OCI-LY3 (cell line): ENCODE results near the gene KRTAP17-1.
A peak's percentile ranks its signal among the peaks of the same experiment; 100 is the strongest.

Source experiments
- H2AFZ ChIP-seq: fragments of 200-600, 300-600 bp; shearing (Covaris generic); 2 replicates; pipeline ENCODE4 v1.6.0; 2014; ENCODE audit warnings: antibody characterized with exemption, low read depth, low read length
- H3K27ac ChIP-seq: fragments of 200-600, 300-600 bp; sonication (generic); 2 replicates; pipeline ENCODE4 v1.5.1; 2014; ENCODE audit warnings: mild to moderate bottlenecking, low read length, moderate library complexity, mixed read lengths
- H3K27me3 ChIP-seq: fragments of 200-600, 300-600 bp; sonication (generic); 2 replicates; pipeline ENCODE4 v1.6.1; 2014; ENCODE audit warnings: low read depth, low read length, mixed read lengths
- H3K36me3 ChIP-seq: fragments of 200-600, 300-600 bp; sonication (generic); replicated peaks from 2 replicates; pipeline ENCODE3; 2014; ENCODE audit warnings: low read depth, low read length, mixed read lengths
- H3K4me1 ChIP-seq: fragments of 300-600, 200-600 bp; sonication (generic); 2 replicates; pipeline ENCODE4 v1.6.1; 2014; ENCODE audit warnings: low read length, mixed read lengths
- H3K4me2 ChIP-seq: fragments of 200-600, 300-600 bp; sonication (generic); 2 replicates; pipeline ENCODE4 v1.6.1; 2014; ENCODE audit warnings: low read length, mixed read lengths
- H3K4me3 ChIP-seq: fragments of 300-600, 200-600 bp; sonication (generic); 2 replicates; pipeline ENCODE4 v1.5.1; 2014; ENCODE audit warnings: antibody characterized with exemption, mild to moderate bottlenecking, low read length, moderate library complexity
- H3K79me2 ChIP-seq: fragments of 300-600, 200-600 bp; shearing (Covaris generic); 2 replicates; pipeline ENCODE4 v1.6.1; 2014; ENCODE audit warnings: mild to moderate bottlenecking, low read length, mixed read lengths
- H3K9ac ChIP-seq: fragments of 300-600, 200-600 bp; shearing (Covaris generic); 2 replicates; pipeline ENCODE4 v1.6.0; 2014; ENCODE audit warnings: mild to moderate bottlenecking, low read length, moderate library complexity
- H3K9me3 ChIP-seq: fragments of 200-600, 300-600 bp; shearing (Covaris generic); 2 replicates; pipeline ENCODE4 v1.6.1; 2014; ENCODE audit warnings: low read length, mixed read lengths; ENCODE audit not compliant: insufficient read depth
- H4K20me1 ChIP-seq: fragments of 200-600, 300-600 bp; sonication (generic); 2 replicates; pipeline ENCODE4 v1.6.1; 2016; ENCODE audit warnings: low read length, mixed read lengths; ENCODE audit not compliant: insufficient read depth
- CTCF ChIP-seq: fragments of 200-600, 300-600 bp; sonication (generic); IDR thresholded peaks from 2 replicates; pipeline ENCODE4 v1.5.1; 2014; ENCODE audit warnings: antibody characterized with exemption, low read length, low read depth
- EZH2phosphoT487 ChIP-seq: fragments of 200-600 bp; shearing (Covaris generic); IDR thresholded peaks from 2 replicates; pipeline ENCODE4 v1.6.1; 2018; ENCODE audit warnings: antibody characterized with exemption, mixed run types, low read depth

The KRTAP17-1 gene

GRCh38 chr17:41345992-41346391 is 30.5 kb upstream of the KRTAP17-1 start:
- Histone ChIP-seq H3K4me3 (no peak overlapping the region), H3K9me3 (peaks cover 4% of the 10 kb centered on the region), H3K4me2 (no peak overlapping the region), H3K4me1 (peaks cover 3% of the 10 kb centered on the region), H3K79me2 (no peaks in the 10 kb centered on the region), H3K27me3 (no peaks in the 10 kb centered on the region), H3K36me3 (no peaks in the 10 kb centered on the region), H3K9ac (no peak overlapping the region), H2AFZ (no peak overlapping the region), H3K27ac (no peak overlapping the region), H4K20me1 (no peaks in the 10 kb centered on the region)
- no peak for TF ChIP-seq CTCF
- TF ChIP-seq EZH2phosphoT487, result no peak

DNA sequence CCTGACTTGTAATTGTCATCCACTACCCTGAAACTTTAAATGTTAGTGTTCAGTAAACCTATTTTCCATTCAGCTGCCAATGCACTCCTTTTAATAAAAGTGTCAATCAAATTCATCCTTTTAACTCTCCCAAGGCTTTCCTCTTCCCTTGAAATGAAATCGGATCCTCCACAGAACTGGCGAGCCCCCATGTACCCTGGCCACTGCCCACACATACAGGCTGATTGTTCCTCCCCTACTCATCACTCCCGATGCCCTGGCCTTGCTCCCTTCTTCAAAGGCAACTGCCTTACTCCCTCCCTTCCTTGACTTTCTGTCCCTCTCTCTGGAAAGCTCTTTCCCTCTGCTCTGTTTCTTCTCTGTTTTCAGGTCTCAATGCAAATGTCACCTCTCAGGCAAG is 27.5 kb upstream of the KRTAP17-1 start:
- Histone ChIP-seq H3K4me2 (no peak overlapping the region), H4K20me1 (no peaks in the 10 kb centered on the region), H3K36me3 (no peaks in the 10 kb centered on the region), H3K4me1 (peaks cover 31% of the 10 kb centered on the region), H3K4me3 (no peak overlapping the region), H3K79me2 (no peaks in the 10 kb centered on the region), H2AFZ (no peak overlapping the region), H3K9me3 (peaks cover 4% of the 10 kb centered on the region), H3K27me3 (no peaks in the 10 kb centered on the region), H3K27ac (no peak overlapping the region), H3K9ac (no peak overlapping the region)
- no peak for TF ChIP-seq CTCF
- TF ChIP-seq EZH2phosphoT487, result no peak

DNA sequence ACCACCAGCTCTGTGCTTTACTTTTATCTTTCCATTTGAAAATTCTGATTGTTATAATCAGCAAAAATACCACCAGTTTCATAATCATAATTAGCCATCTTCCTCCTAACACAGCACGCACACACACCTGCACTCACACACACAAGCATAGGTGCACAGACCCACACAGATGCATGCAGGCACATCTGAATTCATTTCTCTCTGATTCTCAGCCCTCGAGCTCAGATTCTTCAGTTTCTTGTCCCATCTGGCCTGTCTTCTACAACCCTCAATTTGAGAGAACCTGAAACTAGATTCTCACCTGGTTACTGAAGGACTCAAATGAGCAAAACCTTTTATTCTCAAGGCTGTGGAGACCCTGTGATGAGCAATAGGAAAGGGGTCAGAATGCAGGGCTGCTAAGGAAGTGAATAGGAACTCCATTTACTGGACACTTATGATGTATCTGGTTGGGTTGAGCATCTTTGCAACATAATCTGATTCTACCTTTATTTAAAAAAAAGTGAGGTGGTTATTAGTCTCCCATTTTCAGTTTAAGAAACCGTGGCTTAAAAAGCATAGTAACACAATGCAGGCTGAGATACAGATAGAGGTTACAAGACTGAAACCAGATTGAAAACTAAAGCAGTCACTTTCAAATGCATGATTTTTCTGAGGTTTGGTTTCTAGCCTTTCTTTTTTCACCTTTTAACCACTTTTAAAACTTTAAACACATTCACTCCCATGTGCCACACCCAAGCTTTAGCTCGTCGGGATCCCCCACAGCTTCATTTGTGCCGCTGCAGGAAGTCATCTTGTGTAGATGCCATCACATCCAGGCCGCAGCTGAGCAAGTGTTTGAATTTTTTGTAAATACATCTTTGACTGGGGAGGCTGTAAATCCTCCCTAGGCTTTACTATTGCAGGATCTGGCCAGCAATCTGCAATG is 25.7 kb upstream of the KRTAP17-1 start:
- Histone ChIP-seq H3K36me3 (no peaks in the 10 kb centered on the region), H3K4me2 (peak overlapping the region; percentile 50), H2AFZ (no peak overlapping the region), H3K9ac (no peak overlapping the region), H3K27ac (no peak overlapping the region), H3K4me3 (no peak overlapping the region), H3K4me1 (peaks cover 31% of the 10 kb centered on the region), H4K20me1 (no peaks in the 10 kb centered on the region), H3K9me3 (peaks cover 4% of the 10 kb centered on the region), H3K27me3 (no peaks in the 10 kb centered on the region), H3K79me2 (no peaks in the 10 kb centered on the region)
- TF ChIP-seq EZH2phosphoT487, result no peak
- no peak for TF ChIP-seq CTCF

GRCh38 chr17:41340494-41340893 is 25.0 kb upstream of the KRTAP17-1 start:
- H2AFZ ChIP-seq, result no peak overlapping the region
- H3K4me2 ChIP-seq, result peak overlapping the region; percentile 50
- peak overlapping the region; percentile 14; the same call in 1 of the 2 replicates for H3K27ac ChIP-seq
- no peak overlapping the region for H3K9ac ChIP-seq
- H3K4me3 ChIP-seq, result peak overlapping the region; percentile 29
- H4K20me1 ChIP-seq, result no peaks in the 10 kb centered on the region
- H3K27me3 ChIP-seq, result no peaks in the 10 kb centered on the region
- H3K79me2 ChIP-seq, result no peaks in the 10 kb centered on the region
- no peaks in the 10 kb centered on the region for H3K36me3 ChIP-seq
- peaks cover 32% of the 10 kb centered on the region for H3K4me1 ChIP-seq
- TF ChIP-seq EZH2phosphoT487 (no peak), CTCF (no peak)
- H3K9me3 ChIP-seq, result peaks cover 4% of the 10 kb centered on the region
